Stimulated activated naive CD8-positive, alpha-beta T cell treated with anti-CD3 and anti-CD28 coated beads, Interleukin-15, Interleukin-2, amounts not matched to agents 100 ng/mL and 50 ng/mL, for 24 hours (primary cell): ENCODE data around the gene PGAP2.
"Not testable (repeated sequence)": the region's sequence is repeated elsewhere in the genome, so short reads cannot be mapped to it uniquely, and the experiment has no call there.

Experiments used
- H3K27ac Mint-ChIP-seq: one replicate; pipeline ENCODE4 v1.8.0; 2021; ENCODE audit warnings: mild to moderate bottlenecking, mixed read lengths
- H3K27me3 Mint-ChIP-seq: one replicate; pipeline ENCODE4 v1.8.0; 2021; ENCODE audit warnings: mixed read lengths
- H3K36me3 Mint-ChIP-seq: one replicate; pipeline ENCODE4 v1.8.0; 2021; ENCODE audit warnings: low read depth, mixed read lengths
- H3K4me1 Mint-ChIP-seq: one replicate; pipeline ENCODE4 v1.8.0; 2021; ENCODE audit warnings: low read depth, mixed read lengths
- H3K4me3 Mint-ChIP-seq: one replicate; pipeline ENCODE4 v1.8.0; 2021; ENCODE audit warnings: mild to moderate bottlenecking, mixed read lengths
- H3K9me3 Mint-ChIP-seq: one replicate; pipeline ENCODE4 v1.8.0; 2021; ENCODE audit warnings: mixed read lengths

Gene PGAP2

GRCh38 chr11:3853899-3854659 lies 45.7 kb downstream of the PGAP2 start:
- Mint-ChIP-seq H3K27me3 (no peaks in the 10 kb centered on the region), H3K27ac (peak overlapping the region; percentile 98), H3K4me1 (peaks cover 57% of the 10 kb centered on the region), H3K36me3 (no peaks in the 10 kb centered on the region), H3K4me3 (peak overlapping the region; percentile 85), H3K9me3 (no peaks in the 10 kb centered on the region)

GRCh38 chr11:3854660-3854976 lies 46.3 kb downstream of the PGAP2 start:
- H3K27ac Mint-ChIP-seq, result peak overlapping the region; percentile 98
- no peaks in the 10 kb centered on the region for H3K27me3 Mint-ChIP-seq
- H3K4me3 Mint-ChIP-seq, result peak overlapping the region; percentile 85

GRCh38 chr11:3854977-3855807 lies 46.8 kb downstream of the PGAP2 start, which contains the start of gene STIM1:
STIM1 (plus strand) TSS chr11:3855664; CDS start chr11:3856271, 607 bp downstream.
- no peaks in the 10 kb centered on the region for H3K9me3 Mint-ChIP-seq
- no peaks in the 10 kb centered on the region for H3K36me3 Mint-ChIP-seq
- peak within 1 kb of the TSS; percentile 96 for H3K4me3 Mint-ChIP-seq
- no peaks in the 10 kb centered on the region for H3K27me3 Mint-ChIP-seq
- peak within 1 kb of the TSS; percentile 98 for H3K27ac Mint-ChIP-seq
- peaks cover 62% of the 10 kb centered on the region for H3K4me1 Mint-ChIP-seq

More at GRCh38 chr11:3854660-3854976, 46.3 kb downstream of the PGAP2 start:
- peaks cover 57% of the 10 kb centered on the region for H3K4me1 Mint-ChIP-seq
- no peaks in the 10 kb centered on the region for H3K36me3 Mint-ChIP-seq
- no peaks in the 10 kb centered on the region for H3K9me3 Mint-ChIP-seq

- peaks cover 3% of the 10 kb centered on the region for H3K36me3 Mint-ChIP-seq
- no peaks in the 10 kb centered on the region for H3K9me3 Mint-ChIP-seq
- H3K27ac Mint-ChIP-seq, result peak overlapping the region; percentile 93
- H3K27me3 Mint-ChIP-seq, result no peaks in the 10 kb centered on the region
- H3K4me1 Mint-ChIP-seq, result peaks cover 70% of the 10 kb centered on the region
- H3K4me3 Mint-ChIP-seq, result peak overlapping the region; percentile 96
Measured at GRCh38 chr11:3855808-3856491, 47.6 kb downstream of the PGAP2 start.

- peak overlapping the region; percentile 96 for H3K4me3 Mint-ChIP-seq
- peak overlapping the region; percentile 93 for H3K27ac Mint-ChIP-seq
- no peaks in the 10 kb centered on the region for H3K9me3 Mint-ChIP-seq
- peaks cover 81% of the 10 kb centered on the region for H3K4me1 Mint-ChIP-seq
- H3K36me3 Mint-ChIP-seq, result peaks cover 4% of the 10 kb centered on the region
- no peaks in the 10 kb centered on the region for H3K27me3 Mint-ChIP-seq
Measured at GRCh38 chr11:3856856-3857553, 48.6 kb downstream of the PGAP2 start.

- H3K27me3 Mint-ChIP-seq, result no peaks in the 10 kb centered on the region
- no peaks in the 10 kb centered on the region for H3K9me3 Mint-ChIP-seq
- peaks cover 4% of the 10 kb centered on the region for H3K36me3 Mint-ChIP-seq
- H3K27ac Mint-ChIP-seq, result peak overlapping the region; percentile 93
- peaks cover 82% of the 10 kb centered on the region for H3K4me1 Mint-ChIP-seq
- H3K4me3 Mint-ChIP-seq, result peak overlapping the region; percentile 96
Measured at GRCh38 chr11:3857628-3858027, 49.3 kb downstream of the PGAP2 start.

GRCh38 chr11:3859373-3859881 lies 51.1 kb downstream of the PGAP2 start:
- Mint-ChIP-seq H3K9me3 (no peaks in the 10 kb centered on the region), H3K4me3 (peak overlapping the region; percentile 96), H3K27me3 (no peaks in the 10 kb centered on the region), H3K27ac (peak overlapping the region; percentile 96), H3K4me1 (peaks cover 78% of the 10 kb centered on the region), H3K36me3 (peaks cover 11% of the 10 kb centered on the region)

- Mint-ChIP-seq H3K4me3 (peak overlapping the region; percentile 96), H3K27ac (peak overlapping the region; percentile 96)
Measured at GRCh38 chr11:3860375-3860774, 52.0 kb downstream of the PGAP2 start.

GRCh38 chr11:3860898-3861393 lies 52.6 kb downstream of the PGAP2 start:
- peaks cover 11% of the 10 kb centered on the region for H3K36me3 Mint-ChIP-seq
- peaks cover 88% of the 10 kb centered on the region for H3K4me1 Mint-ChIP-seq
- H3K27ac Mint-ChIP-seq, result peak overlapping the region; percentile 96
- peak overlapping the region; percentile 96 for H3K4me3 Mint-ChIP-seq
- H3K9me3 Mint-ChIP-seq, H3K27me3 Mint-ChIP-seq: not testable (repeated sequence)

More at GRCh38 chr11:3860375-3860774, 52.0 kb downstream of the PGAP2 start:
- H3K27me3 Mint-ChIP-seq, result no peaks in the 10 kb centered on the region
- H3K9me3 Mint-ChIP-seq, result no peaks in the 10 kb centered on the region
- H3K4me1 Mint-ChIP-seq, result peaks cover 82% of the 10 kb centered on the region
- H3K36me3 Mint-ChIP-seq, result peaks cover 11% of the 10 kb centered on the region

GRCh38 chr11:3861683-3862082 lies 53.3 kb downstream of the PGAP2 start:
- H3K4me3 Mint-ChIP-seq, result peak overlapping the region; percentile 96
- H3K27me3 Mint-ChIP-seq, result no peaks in the 10 kb centered on the region
- H3K9me3 Mint-ChIP-seq, result no peaks in the 10 kb centered on the region
- H3K36me3 Mint-ChIP-seq, result peaks cover 11% of the 10 kb centered on the region
- H3K4me1 Mint-ChIP-seq, result peaks cover 94% of the 10 kb centered on the region
- H3K27ac Mint-ChIP-seq, result peak overlapping the region; percentile 96

GRCh38 chr11:3865388-3866193 lies 57.2 kb downstream of the PGAP2 start:
- Mint-ChIP-seq H3K36me3 (peaks cover 15% of the 10 kb centered on the region), H3K4me3 (peak overlapping the region; percentile 47), H3K9me3 (no peaks in the 10 kb centered on the region)

GRCh38 chr11:3866206-3866605 lies 57.8 kb downstream of the PGAP2 start:
- Mint-ChIP-seq H3K4me3 (peak overlapping the region; percentile 47), H3K27ac (peak overlapping the region; percentile 78), H3K27me3 (no peaks in the 10 kb centered on the region), H3K36me3 (peaks cover 10% of the 10 kb centered on the region), H3K9me3 (no peaks in the 10 kb centered on the region), H3K4me1 (peaks cover 89% of the 10 kb centered on the region)

More at GRCh38 chr11:3865388-3866193, 57.2 kb downstream of the PGAP2 start:
- Mint-ChIP-seq H3K27ac (peak overlapping the region; percentile 87), H3K4me1 (peaks cover 89% of the 10 kb centered on the region), H3K27me3 (no peaks in the 10 kb centered on the region)

- Mint-ChIP-seq H3K9me3 (no peaks in the 10 kb centered on the region), H3K27me3 (no peaks in the 10 kb centered on the region), H3K4me3 (peak overlapping the region; percentile 42), H3K27ac (peak overlapping the region; percentile 60), H3K36me3 (peaks cover 13% of the 10 kb centered on the region), H3K4me1 (peaks cover 89% of the 10 kb centered on the region)
Measured at GRCh38 chr11:3866836-3867208, 58.5 kb downstream of the PGAP2 start.
